NCI-H774 (cell line): ENCODE data around the gene ALDOB.
"Not testable (repeated sequence)": the region's sequence is repeated elsewhere in the genome, so short reads cannot be mapped to it uniquely, and the experiment has no call there.

Experiments
- DNase-seq: peaks from one replicate; lab custom pipeline; 2025; lab: John Stamatoyannopoulos, UW

The ALDOB gene

DNA sequence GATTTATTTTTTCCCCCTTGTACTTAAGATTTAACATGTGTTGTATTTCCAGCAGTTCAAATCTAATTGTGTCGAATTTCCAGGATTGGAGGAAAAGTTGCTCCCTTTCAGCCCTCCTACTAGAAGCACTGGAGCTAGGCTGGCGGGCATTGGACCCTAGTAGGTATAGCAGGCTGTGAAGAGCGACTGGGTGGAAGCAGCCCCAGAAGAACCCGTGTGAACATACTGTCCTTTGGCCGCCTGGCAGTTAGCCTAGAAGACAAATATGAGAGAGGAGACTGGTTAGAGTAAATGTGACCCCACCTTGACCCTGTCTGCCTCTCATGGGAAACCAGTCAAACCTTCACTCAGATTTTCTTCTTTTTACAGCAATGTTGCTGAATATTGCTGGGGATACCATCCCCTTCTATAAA lies 13.9 kb downstream of the ALDOB start:
- DNase-seq = no peak

DNA sequence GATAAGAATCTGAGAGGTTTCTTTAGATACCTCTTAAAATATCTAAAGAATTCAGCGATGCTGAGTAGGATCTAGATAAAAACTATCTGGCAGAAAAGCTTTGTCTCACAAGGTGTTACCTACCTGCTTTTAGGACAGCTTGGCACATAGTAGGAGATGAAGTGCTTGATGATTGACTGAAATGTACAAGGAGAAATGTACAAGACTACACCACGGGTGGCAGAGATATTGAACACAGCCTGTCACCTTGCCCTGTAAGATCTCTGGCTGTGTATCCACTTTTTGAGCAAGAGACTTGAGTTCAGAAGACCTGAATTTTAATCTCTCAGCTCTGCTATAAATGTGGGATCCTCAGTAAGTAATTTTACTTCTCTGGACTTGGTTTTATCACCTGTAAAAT lies 15.7 kb downstream of the ALDOB start:
- DNase-seq = no peak

DNA sequence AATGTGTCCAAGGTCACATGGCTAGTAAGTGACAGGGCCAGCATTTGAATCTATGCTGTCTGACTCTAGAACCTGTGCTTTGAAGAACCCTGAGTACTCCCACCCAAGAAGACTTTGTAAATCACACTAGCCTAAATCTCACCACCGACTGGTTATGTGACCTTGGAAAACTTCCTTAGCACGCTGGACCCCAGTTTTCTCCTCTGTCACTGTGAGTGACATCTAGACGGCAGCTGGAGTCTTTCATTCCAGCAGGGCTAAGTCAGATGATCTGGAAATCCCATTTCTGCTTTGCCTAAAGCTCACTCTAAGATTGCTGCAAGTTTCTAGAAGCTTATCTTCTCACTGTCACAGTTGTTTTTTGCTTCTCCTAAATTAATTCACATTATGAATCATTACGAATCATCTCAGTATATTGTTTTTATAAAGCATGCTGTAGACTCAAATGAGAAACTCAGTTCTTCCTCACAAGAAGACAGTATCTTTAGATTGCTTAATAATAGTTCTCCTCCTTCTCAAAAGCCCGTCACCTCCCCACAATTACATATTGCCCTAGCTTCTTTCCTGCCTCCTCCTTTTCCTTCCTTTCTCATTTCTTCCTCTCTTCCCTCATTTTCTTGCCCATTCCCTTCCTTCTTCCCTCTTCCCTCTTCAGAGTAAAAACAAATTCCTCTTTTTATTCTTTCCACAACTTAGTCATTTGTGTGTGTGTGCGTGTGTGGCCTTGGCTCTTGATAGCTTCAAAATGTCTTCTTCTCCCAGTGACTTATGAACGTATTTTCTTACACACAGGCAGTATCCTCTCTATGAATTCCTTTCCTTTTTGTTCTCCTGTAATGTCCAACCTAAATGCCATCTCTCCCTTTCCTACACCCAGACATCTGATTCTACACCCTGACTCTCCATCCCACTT lies 16.8 kb downstream of the ALDOB start:
- DNase-seq = no peak

DNA sequence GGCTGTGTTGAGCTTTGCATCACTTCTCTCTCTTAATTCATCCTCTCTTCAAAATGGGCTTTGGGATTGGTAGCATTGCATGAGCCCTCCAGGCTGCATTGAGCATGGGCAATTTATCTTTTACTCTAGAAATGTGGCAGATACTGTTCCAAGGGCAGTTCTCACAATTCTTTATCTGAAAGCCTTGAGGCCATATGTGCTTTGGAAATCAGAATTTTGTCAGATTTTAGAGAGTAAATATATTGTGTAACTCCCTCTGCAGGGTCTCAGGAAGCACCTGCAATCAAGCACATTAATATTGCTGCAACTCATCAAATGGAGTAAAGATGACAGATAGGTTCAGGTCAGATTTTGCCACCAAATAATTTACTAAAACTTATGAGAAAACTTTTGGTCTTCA lies 17.6 kb downstream of the ALDOB start:
- DNase-seq = no peak

DNA sequence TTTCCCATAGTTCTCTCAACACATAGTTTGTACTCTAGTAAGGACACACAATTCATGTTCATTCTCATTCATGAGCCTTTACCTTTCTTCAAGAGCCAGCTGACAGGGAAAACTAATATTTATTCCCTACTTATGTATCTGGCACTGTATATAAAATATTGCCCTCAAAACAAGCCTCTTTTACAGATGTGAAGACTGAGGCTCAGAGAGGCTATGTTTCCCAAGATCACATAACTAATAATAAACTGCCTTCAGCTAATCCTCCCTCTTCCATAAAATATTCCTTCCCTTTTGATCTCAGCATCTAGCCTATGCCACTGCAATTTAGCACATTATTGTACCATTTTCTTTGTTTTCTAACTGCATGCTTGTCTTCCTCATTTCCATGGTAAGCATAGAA lies 18.2 kb downstream of the ALDOB start:
- DNase-seq = no peak

DNA sequence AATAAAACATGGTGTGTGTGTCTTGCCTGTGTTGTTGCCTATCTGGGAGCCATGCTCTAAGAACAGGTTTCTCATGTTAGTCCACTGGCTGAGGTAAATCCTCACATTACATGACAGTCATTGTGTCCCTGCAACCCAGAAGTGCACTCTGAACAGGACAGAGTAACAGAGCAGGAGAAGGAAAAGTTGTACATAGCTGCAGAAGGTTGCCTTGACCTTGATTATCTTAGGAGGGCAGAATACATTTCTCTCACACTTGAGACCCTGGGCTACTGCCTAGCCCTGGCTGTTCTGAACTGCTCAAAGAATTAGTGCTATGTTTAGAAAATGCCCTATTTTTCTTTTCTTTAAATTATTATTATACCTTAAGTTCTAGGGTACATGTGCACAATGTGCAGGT lies 20.0 kb downstream of the ALDOB start:
- DNase-seq = no peak

DNA sequence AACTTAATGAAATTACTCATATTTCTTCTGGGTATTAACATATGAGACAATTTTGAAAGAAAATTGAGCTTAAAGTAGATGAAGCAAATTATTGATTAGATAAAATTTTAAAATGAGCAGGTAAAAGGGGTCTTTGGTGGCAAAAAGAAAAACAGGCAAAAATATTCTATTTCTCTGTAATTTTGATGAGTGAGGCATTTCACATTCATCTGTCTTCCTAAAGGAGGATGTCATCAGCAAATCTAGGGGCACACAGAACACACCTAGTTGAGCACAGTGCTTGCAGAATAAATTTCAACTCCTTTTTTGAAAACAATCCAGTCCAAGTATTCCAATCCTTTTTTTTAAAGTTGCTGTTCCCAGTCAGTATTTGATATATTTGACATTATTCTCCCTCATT lies 20.7 kb downstream of the ALDOB start:
- DNase-seq = no peak

DNA sequence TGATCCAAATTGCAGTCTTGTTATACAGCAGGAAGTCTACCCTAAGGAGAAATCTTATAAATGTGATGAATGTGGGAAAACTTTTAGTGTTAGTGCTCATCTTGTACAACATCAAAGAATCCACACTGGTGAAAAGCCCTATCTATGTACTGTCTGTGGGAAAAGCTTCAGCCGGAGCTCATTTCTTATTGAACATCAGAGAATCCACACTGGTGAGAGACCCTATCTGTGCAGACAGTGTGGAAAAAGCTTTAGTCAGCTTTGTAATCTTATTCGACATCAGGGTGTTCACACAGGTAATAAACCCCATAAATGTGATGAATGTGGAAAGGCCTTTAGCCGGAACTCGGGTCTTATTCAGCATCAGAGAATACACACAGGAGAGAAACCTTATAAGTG lies 26.5 kb downstream of the ALDOB start:
- no peak for DNase-seq

DNA sequence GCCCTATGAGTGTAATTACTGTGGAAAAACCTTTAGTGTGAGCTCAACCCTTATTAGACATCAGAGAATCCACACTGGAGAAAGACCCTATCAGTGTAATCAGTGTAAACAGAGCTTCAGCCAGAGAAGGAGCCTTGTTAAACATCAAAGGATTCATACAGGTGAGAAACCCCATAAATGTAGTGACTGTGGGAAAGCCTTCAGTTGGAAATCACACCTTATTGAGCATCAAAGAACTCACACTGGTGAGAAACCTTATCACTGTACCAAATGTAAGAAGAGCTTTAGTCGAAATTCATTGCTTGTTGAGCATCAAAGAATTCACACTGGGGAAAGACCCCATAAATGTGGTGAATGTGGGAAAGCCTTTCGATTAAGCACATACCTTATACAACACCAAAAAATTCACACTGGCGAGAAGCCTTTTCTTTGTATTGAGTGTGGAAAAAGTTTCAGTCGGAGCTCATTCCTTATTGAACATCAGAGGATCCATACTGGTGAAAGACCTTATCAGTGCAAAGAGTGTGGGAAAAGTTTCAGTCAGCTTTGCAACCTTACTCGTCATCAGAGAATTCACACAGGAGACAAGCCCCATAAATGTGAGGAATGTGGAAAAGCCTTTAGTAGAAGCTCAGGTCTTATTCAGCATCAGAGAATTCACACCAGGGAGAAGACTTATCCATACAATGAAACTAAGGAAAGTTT lies 27.0 kb downstream of the ALDOB start:
- no peak for DNase-seq

DNA sequence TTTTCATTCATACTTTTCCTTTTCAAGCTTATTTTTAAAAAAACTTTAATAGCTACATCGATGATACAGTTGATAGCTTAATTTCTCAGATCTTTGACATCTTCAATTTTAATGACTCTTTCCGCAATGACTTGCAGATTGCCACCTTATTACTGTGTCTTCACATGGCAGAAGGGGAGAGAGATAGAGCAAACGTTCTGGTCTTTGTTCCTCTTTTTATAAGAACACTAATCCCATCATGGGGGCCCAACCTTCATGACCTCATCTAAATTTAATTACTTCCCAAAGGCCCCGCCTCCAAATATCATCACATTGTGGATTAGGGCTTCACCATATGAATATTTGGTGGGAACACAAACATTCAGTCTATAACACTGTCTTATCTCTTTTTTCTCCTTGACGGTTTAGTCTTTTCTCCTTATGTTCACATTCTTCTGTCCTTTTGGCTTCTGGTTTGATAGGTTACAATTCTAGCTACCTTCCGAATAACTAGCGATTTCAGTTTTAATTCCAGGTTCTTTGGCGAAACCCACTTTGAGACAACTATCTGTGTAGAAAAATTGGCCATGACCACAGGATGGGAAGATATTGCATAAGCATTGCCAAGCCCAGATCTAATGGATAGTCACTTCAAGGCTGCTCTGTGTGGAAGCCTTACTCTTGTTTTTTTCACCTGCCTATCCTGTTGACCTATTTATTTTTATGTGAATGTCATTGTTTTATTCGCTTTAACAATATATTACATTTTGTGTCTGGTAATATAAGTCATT lies 31.9 kb downstream of the ALDOB start:
- no peak for DNase-seq

DNA sequence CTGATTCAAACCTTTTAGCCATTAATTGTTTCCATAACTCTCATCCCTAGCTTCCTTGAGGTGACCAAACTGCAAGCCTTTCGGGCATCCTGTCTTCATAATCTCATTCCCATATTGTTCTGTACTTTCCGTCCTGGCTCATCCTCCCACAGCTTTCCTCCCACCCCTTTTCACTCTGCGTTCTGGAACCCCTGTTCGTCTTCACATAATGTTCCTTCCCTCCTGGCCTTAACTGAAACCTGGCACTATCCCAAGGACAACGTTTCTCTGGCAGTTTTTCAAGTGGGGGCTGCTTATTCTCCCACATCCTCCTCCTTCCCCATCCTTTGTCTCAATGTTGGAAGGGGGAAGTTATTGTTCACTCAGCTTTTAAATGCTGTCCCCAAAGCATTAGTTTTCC lies 35.5 kb downstream of the ALDOB start:
- DNase-seq = no peak

DNA sequence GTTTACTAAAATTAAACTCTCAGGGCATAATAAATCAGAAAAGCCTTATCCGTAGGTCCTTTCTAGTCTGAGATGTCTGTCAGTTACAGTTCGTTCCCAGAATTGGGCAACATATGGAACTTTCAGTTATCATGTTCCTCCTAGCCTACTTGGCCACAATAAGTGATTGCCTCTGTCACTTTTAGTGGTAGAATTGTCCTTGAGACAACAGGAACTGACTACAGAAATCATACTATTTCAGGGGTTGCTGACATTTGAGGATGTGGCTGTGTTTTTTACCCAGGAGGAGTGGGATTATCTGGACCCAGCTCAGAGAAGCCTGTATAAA lies 36.0 kb downstream of the ALDOB start:
- DNase-seq = no peak

DNA sequence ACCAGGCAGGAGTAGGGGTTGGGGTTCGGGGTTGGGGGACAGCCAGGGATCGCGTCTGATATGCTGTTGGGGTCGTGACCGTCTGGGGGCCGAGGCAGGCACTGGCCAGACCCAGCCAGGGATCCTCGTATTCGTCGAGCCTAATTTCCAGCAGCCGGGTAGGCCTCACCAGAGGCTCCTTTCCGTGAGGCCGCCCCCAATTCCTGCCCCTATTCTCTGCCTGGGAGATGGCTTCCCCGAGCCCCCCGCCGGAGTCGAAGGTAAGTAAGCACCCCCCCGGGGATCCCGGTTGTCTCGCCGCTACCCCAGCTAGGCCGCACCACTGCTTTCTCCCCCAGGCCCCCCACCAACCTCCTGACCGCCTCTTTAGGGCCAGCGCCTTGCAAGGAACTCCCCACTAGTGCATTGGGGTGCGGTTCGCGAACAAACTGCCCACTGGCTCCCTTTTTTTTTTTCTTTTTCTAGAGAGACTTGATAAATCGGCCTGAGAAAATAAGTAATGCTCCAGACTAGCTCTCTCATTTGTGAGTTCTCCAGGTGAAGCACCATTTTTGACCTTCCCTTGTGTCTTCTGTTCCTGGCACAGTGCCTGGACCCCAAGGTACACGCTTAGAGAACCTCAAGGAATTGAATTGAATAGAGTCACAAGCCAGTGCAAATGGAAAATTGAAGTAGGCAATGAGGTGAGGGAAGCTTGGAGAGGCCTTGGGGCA lies 36.5 kb downstream of the ALDOB start:
- DNase-seq = no peak

DNA sequence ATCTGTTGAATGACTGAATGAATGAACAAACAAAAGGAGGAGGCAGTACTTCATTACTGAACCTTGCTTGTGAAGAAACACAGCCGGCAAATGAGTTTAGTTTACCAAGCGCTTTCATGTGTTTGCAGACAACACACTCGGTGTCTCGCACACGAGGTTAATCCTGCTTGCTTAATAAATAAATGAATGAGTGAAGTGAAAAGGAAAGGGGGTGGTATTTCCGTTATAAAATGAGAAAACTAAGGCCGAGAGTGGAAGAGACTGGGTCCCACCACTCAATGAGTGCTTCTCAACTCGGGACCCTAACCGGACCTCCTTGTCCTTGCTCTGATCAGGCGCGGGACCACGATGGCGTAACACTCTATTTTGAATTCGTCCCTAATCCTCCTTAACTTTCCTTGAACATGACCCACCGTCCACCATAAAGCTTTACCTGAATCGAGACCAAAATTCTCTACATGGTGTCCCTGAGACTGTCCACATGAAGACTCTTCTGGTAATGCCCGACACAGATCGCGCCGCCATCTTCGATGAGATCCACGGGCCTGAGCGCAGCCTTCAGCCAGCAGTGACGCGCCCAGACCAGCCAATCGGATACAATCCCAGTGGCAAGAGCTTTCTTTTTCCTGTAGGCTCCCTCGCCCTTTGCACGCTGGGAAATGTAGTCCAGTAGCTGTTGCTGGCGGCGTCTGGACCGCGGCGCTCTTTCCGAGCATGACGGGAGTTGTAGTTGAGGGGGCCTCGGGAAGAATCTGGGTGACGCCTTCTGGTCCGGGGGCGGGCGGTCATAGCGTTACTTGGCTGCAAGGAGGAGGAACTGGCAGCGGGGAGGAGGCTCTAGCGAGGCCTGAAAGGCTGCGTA lies 37.3 kb downstream of the ALDOB start, which contains the start of the genes MRPL50 and ZNF189:
TSS of gene MRPL50 (minus strand) at position 551 of the 862 bp plus-strand sequence. CDS start at position 525, 26 bp downstream.
TSS of gene ZNF189 (plus strand) at position 784 of the 862 bp plus-strand sequence. CDS start 306 bp downstream, outside the sequence.
- peak; percentile 97 for DNase-seq

DNA sequence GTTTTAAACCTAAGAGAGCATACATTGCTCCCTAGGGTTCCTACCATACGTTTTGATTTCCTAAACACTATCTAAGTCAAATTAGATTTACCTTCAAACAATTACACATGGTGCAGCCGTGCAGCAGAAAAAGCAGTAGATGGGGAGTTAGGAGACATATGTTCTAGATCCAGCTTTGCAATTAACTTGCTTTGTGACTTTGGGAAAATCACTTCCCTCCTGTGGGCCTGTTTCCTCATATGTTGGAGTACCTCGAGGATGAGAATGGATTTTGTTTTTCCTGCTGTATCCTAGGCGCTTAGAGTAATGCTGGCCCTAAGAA lies 37.9 kb downstream of the ALDOB start:
- no peak for DNase-seq

DNA sequence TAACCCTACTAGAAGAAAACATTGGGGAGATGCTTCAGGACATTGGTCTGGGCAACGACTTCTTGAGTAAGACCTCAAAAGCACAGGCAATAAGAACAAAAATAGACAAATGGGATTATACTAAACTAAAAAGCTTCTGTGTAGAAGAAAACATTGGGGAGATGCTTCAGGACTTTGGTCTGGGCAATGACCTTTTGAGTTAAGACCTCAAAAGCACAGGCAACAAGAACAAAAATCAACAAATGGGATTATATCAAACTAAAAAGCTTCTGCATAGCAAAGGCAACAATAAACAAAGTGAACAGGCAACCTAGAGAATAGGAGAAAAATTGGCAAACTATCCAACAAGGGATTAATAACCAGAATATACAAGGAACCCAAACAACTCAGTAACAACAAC lies 40.9 kb downstream of the ALDOB start:
- no peak for DNase-seq

DNA sequence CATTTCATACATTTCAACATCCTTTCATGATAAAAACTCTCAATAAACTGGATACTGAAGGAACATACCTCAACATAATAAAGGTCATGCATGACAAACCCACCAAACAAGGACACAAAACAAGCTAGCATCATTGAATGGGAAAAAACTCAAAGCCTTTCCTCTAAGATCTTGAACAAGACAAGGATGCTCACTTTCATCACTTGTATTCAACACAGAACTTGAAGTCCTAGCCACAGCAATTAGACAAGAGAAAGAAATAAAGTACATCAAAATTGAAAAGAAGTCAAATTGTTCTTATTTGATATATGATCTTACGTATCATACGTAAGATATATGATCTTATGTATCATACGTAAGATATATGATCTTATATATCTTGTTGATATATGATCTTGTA lies 42.4 kb downstream of the ALDOB start:
- no peak for DNase-seq

DNA sequence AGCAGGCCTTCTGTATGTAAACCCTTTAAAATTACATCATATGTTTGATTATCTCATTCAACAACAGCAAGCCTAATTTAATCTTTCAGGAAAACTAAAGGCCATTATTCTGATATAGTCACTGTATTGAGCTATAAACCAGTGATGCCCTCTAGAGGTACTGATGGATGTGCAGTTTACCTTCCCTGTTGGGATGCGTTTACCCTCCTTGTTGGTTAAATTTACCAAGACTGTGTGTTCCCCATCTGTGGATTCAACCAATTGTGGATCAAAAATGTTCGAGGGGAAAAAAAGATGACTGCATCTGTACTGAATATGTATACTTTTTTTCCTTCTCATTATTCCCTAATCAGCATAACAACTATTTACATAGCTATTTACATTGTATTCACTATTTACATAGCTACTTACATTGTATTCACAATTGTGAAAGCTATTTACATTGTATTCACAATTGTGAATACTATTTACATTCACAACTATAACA lies 47.0 kb downstream of the ALDOB start:
- peak; percentile 50 for DNase-seq

DNA sequence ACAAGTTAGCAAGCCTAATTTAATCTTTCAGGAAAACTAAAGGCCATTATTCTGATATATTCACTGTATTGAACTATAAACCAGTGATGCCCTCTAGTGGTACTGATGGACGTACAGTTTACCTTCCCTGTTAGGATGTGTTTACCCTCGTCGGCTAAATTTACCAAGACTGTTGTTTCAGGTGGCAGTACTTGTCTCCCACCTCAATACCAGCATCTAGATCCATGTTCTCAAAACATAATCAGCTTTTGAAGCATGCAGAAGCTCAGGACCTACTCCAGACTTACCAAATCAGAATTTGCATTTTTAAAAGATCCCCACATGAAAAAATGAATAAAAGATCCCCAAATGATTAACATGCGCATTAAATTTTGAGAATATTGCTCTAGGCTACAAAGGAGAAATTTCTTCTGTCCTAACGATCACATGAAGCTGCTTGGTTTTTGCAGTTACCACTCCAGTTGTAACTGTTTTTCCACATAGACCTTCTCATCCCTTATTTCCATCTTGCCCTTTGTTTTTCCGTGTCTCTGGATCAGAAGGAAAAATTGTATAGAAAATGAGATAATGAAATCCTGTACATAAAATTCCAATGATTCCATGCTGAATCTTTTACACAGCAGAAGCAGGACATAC lies 47.6 kb downstream of the ALDOB start:
- peak; percentile 57 for DNase-seq

DNA sequence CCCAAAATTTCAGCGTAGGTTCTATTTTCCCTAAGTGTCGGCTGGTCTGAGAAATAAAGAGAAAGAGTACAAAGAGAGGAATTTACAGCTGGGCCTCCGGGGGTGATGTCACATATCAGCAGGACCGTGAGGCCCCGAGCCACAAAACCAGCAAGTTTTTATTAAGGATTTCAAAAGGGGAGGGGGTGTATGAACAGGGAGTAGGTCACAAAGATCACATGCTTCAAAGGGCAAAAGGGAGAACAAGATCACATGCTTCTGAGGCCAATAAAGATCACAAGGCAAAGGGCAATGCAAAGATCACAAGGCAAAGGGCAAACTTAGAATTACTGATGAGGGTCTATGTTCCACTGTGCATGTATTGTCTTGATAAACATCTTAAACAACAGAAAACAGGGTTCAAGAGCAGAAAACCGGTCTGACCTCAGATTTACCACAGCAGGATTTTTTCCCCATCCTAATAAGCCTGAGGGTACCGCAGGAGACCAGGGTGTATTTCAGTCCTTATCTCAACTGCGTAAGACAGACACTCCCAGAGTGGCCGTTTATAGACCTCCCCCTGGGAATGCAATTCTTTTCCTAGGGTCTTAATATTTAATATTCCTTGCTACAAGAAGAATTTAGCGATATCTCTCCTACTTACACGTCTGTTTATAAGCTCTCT lies 50.6 kb downstream of the ALDOB start, which contains the start of gene BAAT:
TSS of gene BAAT (minus strand) at position 134 of the 664 bp plus-strand sequence. CDS start 13,602 bp downstream, outside the sequence.
- not testable (repeated sequence) for DNase-seq
